Panc1 (cell line): Measurements from ENCODE around the gene DRC3.

Experiments used
- TCF7L2 ChIP-seq: IDR thresholded peaks from 2 replicates; pipeline ENCODE4 v1.6.1; 2011; ENCODE audit warnings: mild to moderate bottlenecking, low read depth, low read length, inconsistent platforms
- TF ChIP-seq, protein P1 (sequence below): fragments of 450-650 bp; IDR thresholded peaks from 2 replicates; pipeline ENCODE4 v1.5.1; 2017; ENCODE audit warnings: mild to moderate bottlenecking

DNA sequence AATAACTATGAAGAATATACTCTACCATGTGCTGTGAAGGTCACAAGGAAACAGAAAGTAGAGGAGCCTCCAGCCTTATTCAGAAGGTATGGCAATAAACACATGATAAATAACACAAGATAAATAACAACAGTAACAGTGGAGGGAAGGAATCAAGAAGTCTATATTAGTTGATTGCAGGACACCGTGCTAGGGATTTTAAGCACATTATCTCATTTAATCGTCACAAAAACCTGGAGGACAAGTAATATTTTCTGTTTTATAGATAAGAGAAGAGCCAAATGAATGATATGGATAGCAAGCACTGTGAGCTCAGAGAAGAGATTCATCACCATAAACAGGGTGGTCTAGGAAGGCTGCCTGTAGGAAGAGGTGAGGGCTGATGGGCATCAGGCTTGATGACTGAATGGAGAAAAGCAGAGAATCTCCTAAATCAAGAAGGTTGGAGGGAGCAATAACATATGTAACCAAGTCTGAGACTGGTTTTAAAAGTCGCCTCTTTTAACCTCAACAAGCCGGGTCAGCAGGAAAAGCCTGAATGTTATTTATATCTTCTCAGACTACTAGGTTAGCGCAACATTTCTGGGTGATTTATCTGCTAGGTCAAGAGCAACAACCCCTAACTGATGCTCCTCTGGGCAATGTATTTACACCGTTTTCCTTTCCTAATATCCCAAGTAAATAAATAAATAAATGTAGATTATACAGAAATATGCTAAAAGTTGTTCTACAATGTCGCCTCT lies 8.8 kb upstream of the DRC3 start:
- TF ChIP-seq TCF7L2: no peak
- TF ChIP-seq, protein P1, sequence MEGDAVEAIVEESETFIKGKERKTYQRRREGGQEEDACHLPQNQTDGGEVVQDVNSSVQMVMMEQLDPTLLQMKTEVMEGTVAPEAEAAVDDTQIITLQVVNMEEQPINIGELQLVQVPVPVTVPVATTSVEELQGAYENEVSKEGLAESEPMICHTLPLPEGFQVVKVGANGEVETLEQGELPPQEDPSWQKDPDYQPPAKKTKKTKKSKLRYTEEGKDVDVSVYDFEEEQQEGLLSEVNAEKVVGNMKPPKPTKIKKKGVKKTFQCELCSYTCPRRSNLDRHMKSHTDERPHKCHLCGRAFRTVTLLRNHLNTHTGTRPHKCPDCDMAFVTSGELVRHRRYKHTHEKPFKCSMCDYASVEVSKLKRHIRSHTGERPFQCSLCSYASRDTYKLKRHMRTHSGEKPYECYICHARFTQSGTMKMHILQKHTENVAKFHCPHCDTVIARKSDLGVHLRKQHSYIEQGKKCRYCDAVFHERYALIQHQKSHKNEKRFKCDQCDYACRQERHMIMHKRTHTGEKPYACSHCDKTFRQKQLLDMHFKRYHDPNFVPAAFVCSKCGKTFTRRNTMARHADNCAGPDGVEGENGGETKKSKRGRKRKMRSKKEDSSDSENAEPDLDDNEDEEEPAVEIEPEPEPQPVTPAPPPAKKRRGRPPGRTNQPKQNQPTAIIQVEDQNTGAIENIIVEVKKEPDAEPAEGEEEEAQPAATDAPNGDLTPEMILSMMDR: no peak
